IMR-90 (cell line): ENCODE data around the gene NOS1AP.

Source experiments
- MAFK ChIP-seq: IDR thresholded peaks from 2 replicates; pipeline ENCODE4 v1.6.1; 2012; ENCODE audit warnings: low read depth, low read length, improper control_type of control experiment
- MXI1 ChIP-seq: IDR thresholded peaks from 2 replicates; pipeline ENCODE4 v1.6.1; 2012; ENCODE audit warnings: low read depth, mild to moderate bottlenecking, low read length, moderate library complexity, borderline replicate concordance
- POLR2A ChIP-seq: IDR thresholded peaks from 2 replicates; pipeline ENCODE4 v1.6.1; 2012; ENCODE audit warnings: mild to moderate bottlenecking, low read depth, low read length
- TF ChIP-seq, protein P1 (sequence below): conservative IDR thresholded peaks from 2 replicates; pipeline ENCODE4 v1.5.1; 2012; ENCODE audit warnings: mild to moderate bottlenecking, low read depth, low read length, improper control_type of control experiment

DNA sequence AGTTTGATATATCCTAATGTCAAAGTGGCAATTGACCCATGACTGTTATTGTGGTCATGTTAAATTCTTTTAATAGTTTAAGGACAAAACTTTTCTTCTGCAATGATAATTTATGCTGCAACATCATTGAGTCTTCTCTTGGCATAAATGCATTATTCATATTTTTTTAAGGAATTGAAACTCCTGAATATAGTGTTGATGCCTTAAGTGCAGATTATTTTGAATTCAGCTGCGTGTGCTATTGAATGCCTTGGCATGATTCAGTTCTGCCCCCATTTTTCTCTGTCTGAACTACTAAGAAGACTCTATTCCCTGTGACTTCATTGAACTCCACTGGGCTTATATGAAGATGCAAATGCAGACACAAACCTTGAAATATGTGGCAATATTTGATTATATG lies 22.6 kb upstream of the NOS1AP start:
- TF ChIP-seq, protein P1, sequence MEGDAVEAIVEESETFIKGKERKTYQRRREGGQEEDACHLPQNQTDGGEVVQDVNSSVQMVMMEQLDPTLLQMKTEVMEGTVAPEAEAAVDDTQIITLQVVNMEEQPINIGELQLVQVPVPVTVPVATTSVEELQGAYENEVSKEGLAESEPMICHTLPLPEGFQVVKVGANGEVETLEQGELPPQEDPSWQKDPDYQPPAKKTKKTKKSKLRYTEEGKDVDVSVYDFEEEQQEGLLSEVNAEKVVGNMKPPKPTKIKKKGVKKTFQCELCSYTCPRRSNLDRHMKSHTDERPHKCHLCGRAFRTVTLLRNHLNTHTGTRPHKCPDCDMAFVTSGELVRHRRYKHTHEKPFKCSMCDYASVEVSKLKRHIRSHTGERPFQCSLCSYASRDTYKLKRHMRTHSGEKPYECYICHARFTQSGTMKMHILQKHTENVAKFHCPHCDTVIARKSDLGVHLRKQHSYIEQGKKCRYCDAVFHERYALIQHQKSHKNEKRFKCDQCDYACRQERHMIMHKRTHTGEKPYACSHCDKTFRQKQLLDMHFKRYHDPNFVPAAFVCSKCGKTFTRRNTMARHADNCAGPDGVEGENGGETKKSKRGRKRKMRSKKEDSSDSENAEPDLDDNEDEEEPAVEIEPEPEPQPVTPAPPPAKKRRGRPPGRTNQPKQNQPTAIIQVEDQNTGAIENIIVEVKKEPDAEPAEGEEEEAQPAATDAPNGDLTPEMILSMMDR = no peak
- TF ChIP-seq POLR2A (no peak), MAFK (no peak), MXI1 (no peak)
